Liver (tissue), 9 donors: Measurements from ENCODE around the gene MAN2C1. TPM values are rescaled to one million over a fixed set of nuclear protein-coding genes. Genes with fewer than 3 reads are reported as not detected.

Source experiments
- DNase-seq: peaks from one replicate; pipeline ENCODE4 v3.0.0-alpha.2; 2017; ENCODE audit warnings: low spot score
- H3K27ac ChIP-seq, 2 donors: one replicate each; pipeline ENCODE4 v1.7.0; 2013; ENCODE audit warnings: inconsistent platforms in 2 of 2, low read length in 2 of 2, control low read depth in 1 of 2, low read depth in 1 of 2, mild to moderate bottlenecking in 1 of 2
- H3K27me3 ChIP-seq, 4 donors: one replicate each; pipeline versions ENCODE4 v1.6.1 to v1.7.0; 2013; ENCODE audit warnings: low read length in 3 of 4, inconsistent platforms in 1 of 4, mild to moderate bottlenecking in 1 of 4, moderate library complexity in 1 of 4; ENCODE audit not compliant: control insufficient read depth in 4 of 4, insufficient read depth in 4 of 4
- H3K36me3 ChIP-seq, 4 donors: one replicate each; pipeline versions ENCODE4 v1.6.1 to v1.7.0; 2013; ENCODE audit warnings: low read length in 3 of 4, mild to moderate bottlenecking in 3 of 4, low read depth in 1 of 4, moderate library complexity in 1 of 4; ENCODE audit not compliant: control insufficient read depth in 4 of 4, insufficient read depth in 3 of 4
- H3K4me1 ChIP-seq, 4 donors: one replicate each; pipeline versions ENCODE4 v1.6.1 to v1.7.0; 2013; ENCODE audit warnings: low read length in 3 of 4, mild to moderate bottlenecking in 3 of 4, moderate library complexity in 1 of 4; ENCODE audit not compliant: control insufficient read depth in 4 of 4, insufficient read depth in 4 of 4
- H3K4me3 ChIP-seq, 3 donors: one replicate each; pipeline versions ENCODE4 v1.6.1 to v1.7.0; 2013; ENCODE audit warnings: low read length in 3 of 3, control low read depth in 1 of 3, low read depth in 1 of 3, mild to moderate bottlenecking in 1 of 3
- H3K9ac ChIP-seq, 2 donors: one replicate each; pipeline ENCODE4 v1.7.0; 2013; ENCODE audit warnings: low read length in 2 of 2, mild to moderate bottlenecking in 2 of 2, moderate library complexity in 2 of 2, control low read depth in 1 of 2, low read depth in 1 of 2
- H3K9me3 ChIP-seq, 4 donors: one replicate each; pipeline versions ENCODE4 v1.6.1 to v1.7.0; 2013; ENCODE audit warnings: low read length in 3 of 4; ENCODE audit not compliant: control insufficient read depth in 4 of 4
- ATF3 ChIP-seq: IDR thresholded peaks from 2 replicates; pipeline ENCODE4 v1.6.1; 2016; ENCODE audit warnings: antibody characterized with exemption
- CTCF ChIP-seq: fragments of 150-350 bp; IDR thresholded peaks from 2 replicates; pipeline ENCODE4 v1.5.1; 2017; ENCODE audit warnings: improper control_type of control experiment, low read depth, low read length; ENCODE audit not compliant: missing input control
- EGR1 ChIP-seq, 2 donors: IDR thresholded peaks; 2 replicates each; pipeline ENCODE4 v1.6.1; 2016 to 2018; ENCODE audit warnings: antibody characterized with exemption in 2 of 2, low read depth in 2 of 2
- FOXA1 ChIP-seq: IDR thresholded peaks from 2 replicates; pipeline ENCODE4 v1.6.1; 2016; ENCODE audit warnings: antibody characterized with exemption
- FOXA2 ChIP-seq: IDR thresholded peaks from 2 replicates; pipeline ENCODE4 v1.6.1; 2016; ENCODE audit warnings: antibody characterized with exemption
- GABPA ChIP-seq, 2 donors: IDR thresholded peaks in 1 of 2; conservative IDR thresholded peaks in 1 of 2; 2 replicates each; pipeline ENCODE4 v1.6.1; 2016; ENCODE audit warnings: antibody characterized with exemption in 2 of 2, mild to moderate bottlenecking in 1 of 2, moderate library complexity in 1 of 2
- HNF4A ChIP-seq, 2 donors: conservative IDR thresholded peaks; 2 replicates each; pipeline ENCODE4 v1.6.1; 2016; ENCODE audit warnings: antibody characterized with exemption in 2 of 2, mild to moderate bottlenecking in 2 of 2
- JUND ChIP-seq, 2 donors: IDR thresholded peaks; 2 replicates each; pipeline ENCODE4 v1.6.1; 2016; ENCODE audit warnings: antibody characterized with exemption in 2 of 2
- MAX ChIP-seq: IDR thresholded peaks from 2 replicates; pipeline ENCODE4 v1.6.1; 2016; ENCODE audit warnings: antibody characterized with exemption
- NR2F2 ChIP-seq: IDR thresholded peaks from 2 replicates; pipeline ENCODE4 v1.6.1; 2016; ENCODE audit warnings: antibody characterized with exemption
- RAD21 ChIP-seq, 2 donors: IDR thresholded peaks; 2 replicates each; pipeline ENCODE4 v1.6.1; 2016; ENCODE audit warnings: antibody characterized with exemption in 2 of 2, mild to moderate bottlenecking in 2 of 2
- REST ChIP-seq: IDR thresholded peaks from 2 replicates; pipeline ENCODE4 v1.6.1; 2016; ENCODE audit warnings: antibody characterized with exemption, mild to moderate bottlenecking
- RXRA ChIP-seq, 2 donors: IDR thresholded peaks; 2 replicates each; pipeline ENCODE4 v1.6.1; 2017 to 2018; ENCODE audit warnings: antibody characterized with exemption in 2 of 2, mild to moderate bottlenecking in 1 of 2
- SP1 ChIP-seq: IDR thresholded peaks from 2 replicates; pipeline ENCODE4 v1.6.1; 2018; ENCODE audit warnings: antibody characterized with exemption, mild to moderate bottlenecking
- TAF1 ChIP-seq: conservative IDR thresholded peaks from 2 replicates; pipeline ENCODE4 v1.6.1; 2016; ENCODE audit warnings: antibody characterized with exemption, mild to moderate bottlenecking
- YY1 ChIP-seq: IDR thresholded peaks from 2 replicates; pipeline ENCODE4 v1.6.1; 2016; ENCODE audit warnings: antibody characterized with exemption, mild to moderate bottlenecking
- WGBS: extraction: QIAGEN DNeasy Blood & Tissue Kit; methylation state at CpG from one replicate; pipeline ENCODE4 v1.1.7; 2013; 5-methylcytosine and 5-hydroxymethylcytosine counted together
- polyA plus RNA-seq, 2 donors: library from polyadenylated mRNA; stranded (reverse) in 1 of 2; unstranded in 1 of 2; fragments of 200-250 nt in 1 of 2; fragments of >200 nt in 1 of 2; fragmentation: Nextera tagmentation in 1 of 2; extraction: Ambion mirVana in 1 of 2; gene quantifications; one replicate each; pipeline versions ENCODE4 v1.2.1 to v1.2.3, GENCODE V29; 2013 to 2015
- total RNA-seq, 2 donors: library from RNA; depleted of rRNA; stranded (reverse); fragments of >200 nt; gene quantifications; one replicate each; pipeline ENCODE4 v1.2.3, GENCODE V29; 2014
- donor health status: healthy.
- donor health status: healthy.
- donor health status: healthy.
- donor health status: healthy.
- donor health status: healthy.

Gene MAN2C1
- total and polyA plus RNA-seq, 4 donors, result 44.3 to 143 (median 59.6) TPM

GRCh38 chr15:75352186-75353080 lies 16.0 kb downstream of the MAN2C1 start:
- WGBS, result 93% methylated on average over 16 of the region's 16 CpGs
- Histone ChIP-seq H3K9ac (no peak overlapping the region), H3K27me3 (no peaks in the 10 kb centered on the region), H3K9me3 (no peaks in the 10 kb centered on the region), H3K4me3 (no peak overlapping the region), H3K36me3 (peaks cover 6 to 19% (median 10%) of the 10 kb centered on the region in 4 donors), H3K4me1 (peaks cover 10 to 29% (median 19%) of the 10 kb centered on the region in 4 donors), H3K27ac (no peak overlapping the region)
- no peak for DNase-seq
- TF ChIP-seq FOXA1, result no peak
- TF ChIP-seq YY1, result no peak
- no peak for TF ChIP-seq ATF3
- TF ChIP-seq NR2F2, result no peak
- no peak for TF ChIP-seq CTCF
- no peak for TF ChIP-seq REST
- no peak for TF ChIP-seq FOXA2
- TF ChIP-seq EGR1 (IDR thresholded peaks at IDR 0.05; ENCODE audit: low read depth in 2 of 2), result no peak
- TF ChIP-seq SP1, result no peak
- TF ChIP-seq TAF1, result no peak

- Histone ChIP-seq H3K36me3 (peaks cover 2 to 6% (median 4%) of the 10 kb centered on the region in 4 donors), H3K27me3 (no peaks in the 10 kb centered on the region), H3K9me3 (no peaks in the 10 kb centered on the region), H3K4me1 (peaks cover 10 to 39% (median 25%) of the 10 kb centered on the region in 4 donors), H3K4me3 (no peak overlapping the region), H3K27ac (no peak overlapping the region), H3K9ac (no peak overlapping the region)
- 82% methylated on average over 7 of the region's 7 CpGs for WGBS
- no peak for DNase-seq
- no peak for TF ChIP-seq TAF1
- no peak for TF ChIP-seq FOXA1
- no peak for TF ChIP-seq REST
- no peak for TF ChIP-seq RXRA (IDR thresholded peaks at IDR 0.05)
- no peak for TF ChIP-seq HNF4A (conservative IDR thresholded peaks at IDR 0.05)
- no peak for TF ChIP-seq YY1
- no peak for TF ChIP-seq RAD21 (IDR thresholded peaks at IDR 0.05)
- TF ChIP-seq MAX, result no peak
- no peak for TF ChIP-seq CTCF
- TF ChIP-seq ATF3, result no peak
- no peak for TF ChIP-seq JUND (IDR thresholded peaks at IDR 0.05)
- no peak for TF ChIP-seq GABPA (IDR thresholded peaks at IDR 0.05 in 1 of 2, conservative IDR thresholded peaks at IDR 0.05 in 1 of 2)
- TF ChIP-seq EGR1 (IDR thresholded peaks at IDR 0.05; ENCODE audit: low read depth in 2 of 2), result no peak
- no peak for TF ChIP-seq FOXA2
- TF ChIP-seq NR2F2, result no peak
Observed at GRCh38 chr15:75350601-75351361, 17.6 kb downstream of the MAN2C1 start.
